ENCODE measurements around the gene PRDM16.

DNA sequence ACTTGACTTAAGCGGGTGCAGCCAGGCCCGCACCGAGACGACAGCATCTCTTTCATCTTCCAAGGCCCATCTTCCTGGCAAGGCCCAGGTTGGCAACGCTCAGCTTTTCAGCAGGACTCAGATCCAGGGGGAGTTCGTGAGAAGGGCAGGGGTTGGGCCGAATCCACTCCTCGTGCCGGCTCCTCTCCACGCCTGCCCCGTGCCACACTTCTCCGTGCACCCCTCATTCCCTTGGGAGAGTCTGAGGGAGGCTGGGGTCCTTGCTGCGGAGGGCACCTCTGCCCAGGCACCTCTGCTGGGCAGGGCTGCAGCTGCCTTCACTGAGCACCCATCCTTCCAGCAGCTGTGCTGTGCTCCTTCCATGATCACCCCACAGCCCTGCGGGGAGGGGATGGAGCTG lies 22.3 kb downstream of the PRDM16 start:
- TF ChIP-seq POLR2AphosphoS5 (IDR thresholded peaks at IDR 0.05; ENCODE audit: low read depth) = no peak
- TF ChIP-seq, protein P1, sequence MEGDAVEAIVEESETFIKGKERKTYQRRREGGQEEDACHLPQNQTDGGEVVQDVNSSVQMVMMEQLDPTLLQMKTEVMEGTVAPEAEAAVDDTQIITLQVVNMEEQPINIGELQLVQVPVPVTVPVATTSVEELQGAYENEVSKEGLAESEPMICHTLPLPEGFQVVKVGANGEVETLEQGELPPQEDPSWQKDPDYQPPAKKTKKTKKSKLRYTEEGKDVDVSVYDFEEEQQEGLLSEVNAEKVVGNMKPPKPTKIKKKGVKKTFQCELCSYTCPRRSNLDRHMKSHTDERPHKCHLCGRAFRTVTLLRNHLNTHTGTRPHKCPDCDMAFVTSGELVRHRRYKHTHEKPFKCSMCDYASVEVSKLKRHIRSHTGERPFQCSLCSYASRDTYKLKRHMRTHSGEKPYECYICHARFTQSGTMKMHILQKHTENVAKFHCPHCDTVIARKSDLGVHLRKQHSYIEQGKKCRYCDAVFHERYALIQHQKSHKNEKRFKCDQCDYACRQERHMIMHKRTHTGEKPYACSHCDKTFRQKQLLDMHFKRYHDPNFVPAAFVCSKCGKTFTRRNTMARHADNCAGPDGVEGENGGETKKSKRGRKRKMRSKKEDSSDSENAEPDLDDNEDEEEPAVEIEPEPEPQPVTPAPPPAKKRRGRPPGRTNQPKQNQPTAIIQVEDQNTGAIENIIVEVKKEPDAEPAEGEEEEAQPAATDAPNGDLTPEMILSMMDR (conservative IDR thresholded peaks at IDR 0.05; ENCODE audit: low read depth in 2 of 2) = no peak

Data from GM23338 (cell line).